Inferior parietal cortex (tissue), 1 donor: Measurements from ENCODE around the gene SEPTIN5.
A peak's percentile ranks its signal among the peaks of the same experiment; 100 is the strongest.
"Not testable (repeated sequence)": the region's sequence is repeated elsewhere in the genome, so short reads cannot be mapped to it uniquely, and the experiment has no call there.

Source experiments
- DNase-seq: peaks from one replicate; pipeline ENCODE4 v3.0.0-alpha.2; 2016; ENCODE audit errors: extremely low spot score

Gene SEPTIN5

GRCh38 chr22:19680911-19681862, 33.1 kb upstream of the SEPTIN5 start:
- DNase-seq: no peak

- no peak for DNase-seq
Measured at GRCh38 chr22:19681863-19682245, 32.4 kb upstream of the SEPTIN5 start.

GRCh38 chr22:19686946-19687345, 27.4 kb upstream of the SEPTIN5 start:
- DNase-seq: no peak

- no peak for DNase-seq
Measured at GRCh38 chr22:19687561-19688300, 26.6 kb upstream of the SEPTIN5 start.

- no peak for DNase-seq
Measured at GRCh38 chr22:19688301-19689290, 25.7 kb upstream of the SEPTIN5 start.

GRCh38 chr22:19689408-19689807, 24.9 kb upstream of the SEPTIN5 start:
- no peak for DNase-seq

GRCh38 chr22:19691007-19691720, 23.1 kb upstream of the SEPTIN5 start:
- DNase-seq: no peak

- peak; percentile 44 for DNase-seq
Measured at GRCh38 chr22:19691721-19692341, 22.5 kb upstream of the SEPTIN5 start.

GRCh38 chr22:19693581-19693980, 20.7 kb upstream of the SEPTIN5 start:
- no peak for DNase-seq

- no peak for DNase-seq
Measured at GRCh38 chr22:19693981-19694670, 20.2 kb upstream of the SEPTIN5 start.

- DNase-seq: no peak
Measured at GRCh38 chr22:19694696-19695095, 19.6 kb upstream of the SEPTIN5 start.

GRCh38 chr22:19696504-19697276, 17.6 kb upstream of the SEPTIN5 start:
- DNase-seq: no peak

- DNase-seq: not testable (repeated sequence)
Measured at GRCh38 chr22:19697871-19698270, 16.4 kb upstream of the SEPTIN5 start.

GRCh38 chr22:19700790-19701419, 13.4 kb upstream of the SEPTIN5 start:
- DNase-seq: no peak

GRCh38 chr22:19701420-19702145, 12.7 kb upstream of the SEPTIN5 start:
- no peak for DNase-seq

- no peak for DNase-seq
Measured at GRCh38 chr22:19703869-19704268, 10.4 kb upstream of the SEPTIN5 start.

- DNase-seq: no peak
Measured at GRCh38 chr22:19704355-19705015, 9.8 kb upstream of the SEPTIN5 start.
